Activated CD4-positive, CD25-positive, alpha-beta regulatory T cell treated with anti-CD3 and anti-CD28 coated beads, Interleukin-2, amount 50 U/mL, for 16 hours (primary cell): ENCODE data around the gene GMPR2.

ENCODE experiments used
- DNase-seq: peaks from one replicate; pipeline ENCODE4 v3.0.0-alpha.2; 2020; ENCODE audit warnings: low read depth, low spot score

GMPR2 gene

GRCh38 chr14:24252289-24253124 lies 19.8 kb downstream of the GMPR2 start:
- DNase-seq = no peak

GRCh38 chr14:24253936-24254335 lies 21.2 kb downstream of the GMPR2 start:
- no peak for DNase-seq

GRCh38 chr14:24254630-24255392 lies 22.1 kb downstream of the GMPR2 start:
- no peak for DNase-seq

GRCh38 chr14:24255438-24255837 lies 22.7 kb downstream of the GMPR2 start:
- no peak for DNase-seq

- no peak for DNase-seq
Observed at GRCh38 chr14:24255931-24256711, 23.4 kb downstream of the GMPR2 start.

- no peak for DNase-seq
Observed at GRCh38 chr14:24256960-24257359, 24.2 kb downstream of the GMPR2 start.

- DNase-seq = no peak
Observed at GRCh38 chr14:24258119-24258518, 25.4 kb downstream of the GMPR2 start.

GRCh38 chr14:24258548-24259265 lies 26.0 kb downstream of the GMPR2 start:
- no peak for DNase-seq

- DNase-seq = no peak
Observed at GRCh38 chr14:24259282-24260025, 26.7 kb downstream of the GMPR2 start.

- no peak for DNase-seq
Observed at GRCh38 chr14:24260026-24260779, 27.5 kb downstream of the GMPR2 start.

GRCh38 chr14:24260780-24261157 lies 28.0 kb downstream of the GMPR2 start:
- DNase-seq = no peak

GRCh38 chr14:24261256-24261968 lies 28.7 kb downstream of the GMPR2 start:
- DNase-seq = no peak

GRCh38 chr14:24261969-24262327 lies 29.2 kb downstream of the GMPR2 start:
- no peak for DNase-seq

- DNase-seq = no peak
Observed at GRCh38 chr14:24262821-24263733, 30.3 kb downstream of the GMPR2 start, which contains the start of gene TGM1. Gene TGM1, minus strand, starts transcription at chr14:24263177. Its CDS starts 825 bp downstream, at chr14:24262352.

GRCh38 chr14:24263848-24264247 lies 31.1 kb downstream of the GMPR2 start:
- no peak for DNase-seq

- no peak for DNase-seq
Observed at GRCh38 chr14:24264298-24264697, 31.6 kb downstream of the GMPR2 start.

GRCh38 chr14:24266344-24267244 lies 33.9 kb downstream of the GMPR2 start:
- no peak for DNase-seq
